ENCODE results near the gene TMEM18.

The TMEM18 gene

DNA sequence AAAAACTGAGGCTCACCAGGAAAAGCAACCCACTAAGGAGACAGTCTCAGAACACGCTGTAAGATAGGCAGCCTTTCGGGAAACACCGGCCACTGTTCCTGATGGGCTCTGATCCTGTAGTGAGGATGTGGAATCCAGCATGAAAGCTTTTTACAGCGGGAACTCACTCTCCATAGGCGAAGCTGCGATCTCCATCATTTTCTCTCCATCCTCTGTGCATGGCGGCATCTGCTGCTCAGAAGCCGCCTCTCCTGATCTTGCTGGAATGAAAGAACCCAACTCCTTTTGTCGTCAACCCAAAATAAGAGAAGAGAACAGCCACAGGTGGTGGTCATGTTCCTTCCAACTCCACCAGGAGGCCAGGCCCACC, 49.9 kb downstream of the TMEM18 start:
- DNase-seq (ENCODE audit: extremely low read depth, insufficient read length), result no peak
- TF ChIP-seq, protein P1, sequence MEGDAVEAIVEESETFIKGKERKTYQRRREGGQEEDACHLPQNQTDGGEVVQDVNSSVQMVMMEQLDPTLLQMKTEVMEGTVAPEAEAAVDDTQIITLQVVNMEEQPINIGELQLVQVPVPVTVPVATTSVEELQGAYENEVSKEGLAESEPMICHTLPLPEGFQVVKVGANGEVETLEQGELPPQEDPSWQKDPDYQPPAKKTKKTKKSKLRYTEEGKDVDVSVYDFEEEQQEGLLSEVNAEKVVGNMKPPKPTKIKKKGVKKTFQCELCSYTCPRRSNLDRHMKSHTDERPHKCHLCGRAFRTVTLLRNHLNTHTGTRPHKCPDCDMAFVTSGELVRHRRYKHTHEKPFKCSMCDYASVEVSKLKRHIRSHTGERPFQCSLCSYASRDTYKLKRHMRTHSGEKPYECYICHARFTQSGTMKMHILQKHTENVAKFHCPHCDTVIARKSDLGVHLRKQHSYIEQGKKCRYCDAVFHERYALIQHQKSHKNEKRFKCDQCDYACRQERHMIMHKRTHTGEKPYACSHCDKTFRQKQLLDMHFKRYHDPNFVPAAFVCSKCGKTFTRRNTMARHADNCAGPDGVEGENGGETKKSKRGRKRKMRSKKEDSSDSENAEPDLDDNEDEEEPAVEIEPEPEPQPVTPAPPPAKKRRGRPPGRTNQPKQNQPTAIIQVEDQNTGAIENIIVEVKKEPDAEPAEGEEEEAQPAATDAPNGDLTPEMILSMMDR (IDR thresholded peaks at IDR 0.05; ENCODE audit: insufficient read depth, low read length, poor library complexity, severe bottlenecking), result no peak
- Histone ChIP-seq H3K27me3 (replicated peaks; ENCODE audit: control insufficient read depth, insufficient read depth, low read length) (no peaks in the 10 kb centered on the region), H3K36me3 (ENCODE audit: control insufficient read depth, insufficient read depth, low read length) (no peaks in the 10 kb centered on the region), H3K4me3 (replicated peaks; ENCODE audit: low read depth, low read length) (no peak overlapping the region)

DNA sequence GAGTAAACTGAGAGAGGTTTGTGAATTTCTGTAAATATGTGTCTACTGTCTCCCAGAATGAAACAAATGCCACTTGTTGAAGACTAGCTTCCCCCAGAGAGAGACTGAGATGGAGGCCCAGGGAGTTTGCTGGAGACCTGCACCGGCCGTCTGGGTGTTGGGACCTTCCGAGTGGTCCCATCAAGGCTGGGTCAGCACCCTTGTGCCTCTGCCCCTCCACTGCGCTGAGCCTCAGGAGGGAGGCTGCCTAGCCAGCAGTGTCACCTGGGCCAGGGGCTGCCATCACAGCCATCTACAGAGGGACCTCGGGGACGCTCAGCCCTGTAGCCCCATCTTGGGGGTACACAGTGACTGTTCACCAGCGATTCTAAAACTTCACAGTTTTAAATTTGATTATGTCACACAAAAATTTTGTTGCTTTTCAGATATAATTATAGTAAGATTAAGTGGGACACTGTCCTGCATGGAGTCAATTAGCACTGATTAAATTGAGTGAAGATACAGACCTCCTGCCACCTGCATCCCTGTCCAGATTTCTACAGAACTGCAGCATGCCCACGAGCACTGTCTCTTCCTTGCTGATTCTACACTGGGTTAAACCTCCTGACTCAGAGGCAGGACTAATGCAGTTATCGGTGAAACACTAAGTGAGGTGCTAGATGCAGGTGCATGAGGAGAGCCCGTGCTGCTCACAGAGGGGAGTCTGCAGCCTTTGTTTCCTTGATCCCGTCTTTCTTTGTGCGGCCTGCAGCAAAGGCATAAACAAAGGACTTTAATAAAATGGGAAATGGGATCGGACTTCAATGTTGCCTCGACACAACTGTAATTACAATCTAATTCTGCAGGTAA, 50.5 kb downstream of the TMEM18 start:
- no peak for DNase-seq (ENCODE audit: extremely low read depth, insufficient read length)

DNA sequence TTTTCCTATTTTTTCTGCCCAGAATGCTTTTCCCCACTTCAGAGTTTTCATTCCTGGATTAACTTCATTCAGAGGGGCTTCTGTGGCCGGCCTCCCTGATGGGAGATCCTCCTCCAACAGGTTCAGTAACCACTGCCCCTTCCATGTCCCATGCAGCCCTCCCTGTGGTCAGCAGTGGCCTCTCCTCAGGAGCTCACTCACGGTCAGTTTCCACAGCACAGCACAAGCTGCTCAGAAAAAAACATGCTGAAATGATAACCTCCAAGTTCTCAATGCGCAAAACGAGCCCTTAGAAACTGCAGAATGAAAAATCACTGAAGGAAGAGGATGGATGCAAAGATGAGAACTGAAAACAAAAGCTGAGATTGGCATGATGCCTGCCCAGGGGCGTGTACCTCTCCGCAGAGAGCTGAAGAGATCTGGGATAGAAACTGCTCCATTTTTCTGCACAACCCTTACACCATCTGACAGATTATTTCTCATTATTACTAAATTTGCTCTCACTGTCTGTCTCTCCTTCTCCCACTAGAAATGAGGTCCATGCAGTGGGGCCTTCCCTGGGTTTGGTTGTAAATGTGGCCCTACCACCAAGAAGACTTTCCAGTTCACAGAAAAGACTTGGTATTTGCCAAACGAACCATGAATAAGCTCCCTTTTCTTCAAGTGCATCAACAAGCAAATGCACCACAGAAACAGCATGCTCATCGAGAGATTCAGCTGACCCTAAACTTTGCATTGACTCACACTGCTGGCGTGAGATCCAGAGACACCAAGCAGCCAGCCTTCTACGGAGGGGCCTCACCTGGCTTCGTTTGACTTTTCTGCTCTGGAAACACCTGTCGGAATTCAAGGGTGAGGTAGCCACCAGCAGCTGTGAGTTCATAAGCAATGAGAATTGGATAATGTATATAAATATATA, 51.5 kb downstream of the TMEM18 start:
- Histone ChIP-seq H3K4me3 (replicated peaks; ENCODE audit: low read depth, low read length) (no peak overlapping the region), H3K27me3 (replicated peaks; ENCODE audit: control insufficient read depth, insufficient read depth, low read length) (no peaks in the 10 kb centered on the region), H3K36me3 (ENCODE audit: control insufficient read depth, insufficient read depth, low read length) (no peaks in the 10 kb centered on the region)
- DNase-seq (ENCODE audit: extremely low read depth, insufficient read length), result no peak
- TF ChIP-seq, protein P1 (IDR thresholded peaks at IDR 0.05; ENCODE audit: insufficient read depth, low read length, poor library complexity, severe bottlenecking), result no peak

More for the DNA sequence above, 50.5 kb downstream of the TMEM18 start:
- no peaks in the 10 kb centered on the region for H3K27me3 ChIP-seq (replicated peaks; ENCODE audit: control insufficient read depth, insufficient read depth, low read length)
- TF ChIP-seq, protein P1 (IDR thresholded peaks at IDR 0.05; ENCODE audit: insufficient read depth, low read length, poor library complexity, severe bottlenecking), result no peak
- no peaks in the 10 kb centered on the region for H3K36me3 ChIP-seq (ENCODE audit: control insufficient read depth, insufficient read depth, low read length)
- H3K4me3 ChIP-seq (replicated peaks; ENCODE audit: low read depth, low read length), result no peak overlapping the region

DNA sequence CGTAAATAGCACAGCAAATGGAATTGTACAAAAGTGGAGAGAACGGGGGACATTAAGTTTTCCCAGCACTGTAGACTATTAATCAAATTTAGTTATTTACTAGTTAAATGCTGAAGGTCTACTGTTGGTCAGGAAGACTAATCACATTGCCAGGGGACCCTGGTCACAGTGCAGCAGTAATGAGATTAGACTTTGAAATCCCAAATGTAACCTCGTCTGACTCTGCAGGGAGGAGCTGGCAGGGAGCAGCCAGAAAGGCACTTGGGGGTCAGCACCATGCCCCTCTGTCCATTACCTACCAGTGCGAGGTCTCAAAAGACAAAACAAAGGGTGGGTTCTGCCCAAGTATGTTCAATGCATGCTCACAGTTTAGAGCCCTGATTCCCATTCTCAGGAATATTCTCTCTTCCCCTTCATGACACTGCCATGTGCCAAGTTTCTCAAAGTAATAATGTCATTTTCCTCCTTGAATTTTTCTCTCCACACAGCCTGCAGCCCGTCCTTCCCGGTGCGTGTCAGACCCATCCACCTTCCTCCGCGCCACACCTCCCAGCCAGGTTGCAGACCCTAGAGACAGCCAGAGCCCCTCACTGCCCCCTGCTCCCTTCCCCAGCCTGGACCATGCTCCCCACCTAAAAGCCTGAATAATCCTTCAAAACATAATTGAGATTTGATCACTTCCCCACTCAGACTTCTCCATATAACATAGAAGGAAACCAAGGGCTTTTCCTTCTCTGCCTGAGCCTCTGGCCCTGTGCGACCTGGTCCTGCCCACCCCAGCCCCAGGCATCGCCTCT, 52.5 kb downstream of the TMEM18 start:
- no peak for DNase-seq (ENCODE audit: extremely low read depth, insufficient read length)
- H3K36me3 ChIP-seq (ENCODE audit: control insufficient read depth, insufficient read depth, low read length), result no peaks in the 10 kb centered on the region
- no peak overlapping the region for H3K4me3 ChIP-seq (replicated peaks; ENCODE audit: low read depth, low read length)
- TF ChIP-seq, protein P1 (IDR thresholded peaks at IDR 0.05; ENCODE audit: insufficient read depth, low read length, poor library complexity, severe bottlenecking), result no peak
- H3K27me3 ChIP-seq (replicated peaks; ENCODE audit: control insufficient read depth, insufficient read depth, low read length), result no peaks in the 10 kb centered on the region

DNA sequence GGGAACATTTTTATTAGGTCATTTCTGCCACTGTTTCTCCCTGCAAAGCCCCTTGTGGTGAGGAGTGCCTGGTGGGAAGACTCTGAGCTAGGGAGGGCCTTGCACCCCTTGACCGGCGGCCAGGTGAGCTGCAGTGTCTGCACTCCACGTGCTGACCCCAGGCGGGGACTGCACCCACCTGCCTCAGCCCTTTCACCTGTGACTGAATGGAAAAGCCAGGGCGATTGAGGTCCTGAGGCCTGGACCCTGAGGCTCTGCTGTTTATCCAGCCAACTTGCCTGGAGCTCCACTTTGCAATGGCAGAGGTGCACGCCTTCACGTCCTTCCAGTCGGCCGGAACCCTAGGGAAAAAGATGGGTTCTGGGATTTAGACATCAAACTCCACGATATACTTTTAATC, 53.1 kb downstream of the TMEM18 start:
- no peak for DNase-seq (ENCODE audit: extremely low read depth, insufficient read length)
- Histone ChIP-seq H3K4me3 (replicated peaks; ENCODE audit: low read depth, low read length) (no peak overlapping the region), H3K27me3 (replicated peaks; ENCODE audit: control insufficient read depth, insufficient read depth, low read length) (no peaks in the 10 kb centered on the region), H3K36me3 (ENCODE audit: control insufficient read depth, insufficient read depth, low read length) (no peaks in the 10 kb centered on the region)
- TF ChIP-seq, protein P1 (IDR thresholded peaks at IDR 0.05; ENCODE audit: insufficient read depth, low read length, poor library complexity, severe bottlenecking), result no peak
